Spleen (tissue), 11 donors: ENCODE measurements around the gene SUCLG2. TPM values are rescaled to one million over a fixed set of nuclear protein-coding genes. Genes with fewer than 3 reads are reported as not detected.

Experiments used
- DNase-seq: peaks from one replicate; pipeline ENCODE4 v3.0.0-alpha.2; 2020
- H3K27ac ChIP-seq, 8 donors: fragments of 200-600 bp; sonication (generic) in 7 of 8; 1 replicate in 4 of 8; 2 replicates in 4 of 8; pipeline versions ENCODE4 v1.5.0 to v1.8.0; 2016 to 2021; ENCODE audit warnings: inconsistent platforms in 4 of 8, mild to moderate bottlenecking in 4 of 8, moderate library complexity in 1 of 8
- H3K27me3 ChIP-seq, 7 donors: fragments of 200-600 bp; sonication (generic) in 6 of 7; replicated peaks in 1 of 7; 1 replicate in 4 of 7; 2 replicates in 3 of 7; pipeline versions ENCODE4 v1.5.0 to v1.8.0; 2016 to 2021; ENCODE audit warnings: inconsistent platforms in 3 of 7, mild to moderate bottlenecking in 1 of 7
- H3K36me3 ChIP-seq, 6 donors: fragments of 200-600 bp; sonication (generic) in 5 of 6; 1 replicate in 4 of 6; 2 replicates in 2 of 6; pipeline versions ENCODE4 v1.5.0 to v1.8.0; 2016 to 2021; ENCODE audit warnings: inconsistent platforms in 2 of 6
- H3K4me1 ChIP-seq, 6 donors: fragments of 200-600 bp; sonication (generic) in 5 of 6; 1 replicate in 3 of 6; 2 replicates in 3 of 6; pipeline versions ENCODE4 v1.5.0 to v1.8.0; 2016 to 2021; ENCODE audit warnings: inconsistent platforms in 3 of 6
- H3K4me3 ChIP-seq, 8 donors: fragments of 200-600 bp; sonication (generic) in 7 of 8; 1 replicate in 4 of 8; 2 replicates in 4 of 8; pipeline versions ENCODE4 v1.5.0 to v1.8.0; 2016 to 2021; ENCODE audit warnings: inconsistent platforms in 4 of 8, mild to moderate bottlenecking in 4 of 8, moderate library complexity in 2 of 8
- H3K9me3 ChIP-seq, 8 donors: fragments of 200-600 bp; sonication (generic) in 7 of 8; 1 replicate in 4 of 8; 2 replicates in 4 of 8; pipeline versions ENCODE4 v1.5.0 to v1.8.0; 2016 to 2021; ENCODE audit warnings: inconsistent platforms in 4 of 8
- POLR2A ChIP-seq, 3 donors: fragments of 450-650 bp; IDR thresholded peaks; one replicate each; pipeline ENCODE4 v1.5.1; 2017; ENCODE audit warnings: antibody characterized with exemption in 3 of 3, mild to moderate bottlenecking in 1 of 3
- POLR2AphosphoS5 ChIP-seq, 3 donors: sonication (generic); formaldehyde crosslinking; IDR thresholded peaks; one replicate each; pipeline ENCODE4 v1.5.1; 2017; ENCODE audit warnings: antibody characterized with exemption in 3 of 3
- WGBS, 5 donors: extraction: QIAGEN DNeasy Blood & Tissue Kit in 3 of 5; methylation state at CpG; one replicate each; pipeline versions ENCODE4 v1.1.5 to v1.1.7; 2013 to 2018; 5-methylcytosine and 5-hydroxymethylcytosine counted together
- intact Hi-C: fragments of 100-400 bp; cut with DNase I; formaldehyde crosslinking; loops from one replicate; pipeline ENCODE4 v1.15.0; 2023; ENCODE audit warnings: low total_unique reads
- polyA plus RNA-seq, 3 donors: library from polyadenylated mRNA; stranded (reverse); fragments of 200-250 nt; gene quantifications; one replicate each; pipeline ENCODE4 v1.2.1, GENCODE V29; 2013
- total RNA-seq, 7 donors: library from RNA; depleted of rRNA in 3 of 7; stranded (reverse); fragments of >200 nt in 3 of 7; fragmentation: NEBNext Ultra II Directional in 4 of 7; extraction: Animal tissue kit (Norgen Biotek cat#: 25700) in 4 of 7; gene quantifications; one replicate each; pipeline versions ENCODE4 v1.1.0 to v1.2.1, GENCODE V29; 2016 to 2021
- TF ChIP-seq, protein P1 (sequence below), 11 experiments: fragments of 200-600 bp in 7 of 11; fragments of 450-650 bp in 4 of 11; sonication (generic) in 4 of 11; IDR thresholded peaks in 8 of 11; conservative IDR thresholded peaks in 3 of 11; 1 replicate in 7 of 11; 2 replicates in 4 of 11; pipeline versions ENCODE4 v1.4.0 to v1.8.0; 2016 to 2021; ENCODE audit warnings: antibody characterized with exemption in 11 of 11, inconsistent platforms in 4 of 11, mild to moderate bottlenecking in 1 of 11
- donor health status: healthy with polysubstance abuse.
- donor health status: DM: no; HTN: no; CAD: no; lungs with moderate emphysema.
- donor health status: DM: no; HTN: no; CAD: no.
- donor health status: Bipolar disorder and iron deficiency.
- donor health status: healthy.
- donor health status: DM: no; HTN: no; CAD: no.
- donor health status: DM: yes; HTN: yes; CAD: no.

Gene SUCLG2
- total and polyA plus RNA-seq, 10 donors = 31.5 to 75.6 (median 55.2) TPM

- Histone ChIP-seq H3K4me1 (peaks cover 0 to 16% (median 5%) of the 10 kb centered on the region in 6 donors), H3K36me3 (peaks cover 0 to 86% (median 8%) of the 10 kb centered on the region in 6 donors), H3K4me3 (no peak overlapping the region), H3K9me3 (no peaks in the 10 kb centered on the region), H3K27ac (peak overlapping the region in 3 of 8 donors; percentile 12 to 51 (median 29)), H3K27me3 (no peaks in the 10 kb centered on the region)
- 77 to 92% (median 87%) methylated on average over 1 of the region's 1 CpG for WGBS, 5 donors
- no peak for DNase-seq
- TF ChIP-seq POLR2AphosphoS5 (IDR thresholded peaks at IDR 0.05) = no peak
- TF ChIP-seq POLR2A (IDR thresholded peaks at IDR 0.05) = no peak
- TF ChIP-seq, protein P1, sequence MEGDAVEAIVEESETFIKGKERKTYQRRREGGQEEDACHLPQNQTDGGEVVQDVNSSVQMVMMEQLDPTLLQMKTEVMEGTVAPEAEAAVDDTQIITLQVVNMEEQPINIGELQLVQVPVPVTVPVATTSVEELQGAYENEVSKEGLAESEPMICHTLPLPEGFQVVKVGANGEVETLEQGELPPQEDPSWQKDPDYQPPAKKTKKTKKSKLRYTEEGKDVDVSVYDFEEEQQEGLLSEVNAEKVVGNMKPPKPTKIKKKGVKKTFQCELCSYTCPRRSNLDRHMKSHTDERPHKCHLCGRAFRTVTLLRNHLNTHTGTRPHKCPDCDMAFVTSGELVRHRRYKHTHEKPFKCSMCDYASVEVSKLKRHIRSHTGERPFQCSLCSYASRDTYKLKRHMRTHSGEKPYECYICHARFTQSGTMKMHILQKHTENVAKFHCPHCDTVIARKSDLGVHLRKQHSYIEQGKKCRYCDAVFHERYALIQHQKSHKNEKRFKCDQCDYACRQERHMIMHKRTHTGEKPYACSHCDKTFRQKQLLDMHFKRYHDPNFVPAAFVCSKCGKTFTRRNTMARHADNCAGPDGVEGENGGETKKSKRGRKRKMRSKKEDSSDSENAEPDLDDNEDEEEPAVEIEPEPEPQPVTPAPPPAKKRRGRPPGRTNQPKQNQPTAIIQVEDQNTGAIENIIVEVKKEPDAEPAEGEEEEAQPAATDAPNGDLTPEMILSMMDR (IDR thresholded peaks at IDR 0.05 in 8 of 11, conservative IDR thresholded peaks at IDR 0.05 in 3 of 11) = no peak
- intact Hi-C loops = loop anchor here (10.0 kb wide), 1 partner anchor 1498 kb away; no protein-coding TSS in a partner anchor
Measured at GRCh38 chr3:67376416-67376815, 278.0 kb downstream of the SUCLG2 start.

GRCh38 chr3:67375976-67376375, 278.4 kb downstream of the SUCLG2 start:
- Histone ChIP-seq H3K36me3 (peaks cover 0 to 89% (median 8%) of the 10 kb centered on the region in 6 donors), H3K27me3 (no peaks in the 10 kb centered on the region), H3K9me3 (no peaks in the 10 kb centered on the region), H3K27ac (no peak overlapping the region), H3K4me1 (peaks cover 0 to 12% (median 3%) of the 10 kb centered on the region in 6 donors), H3K4me3 (no peak overlapping the region)
- WGBS, 5 donors = 82 to 95% (median 89%) methylated on average over 5 of the region's 5 CpGs
- intact Hi-C loops = loop anchor here (10.0 kb wide), 1 partner anchor 1499 kb away; no protein-coding TSS in a partner anchor
- no peak for DNase-seq
- TF ChIP-seq, protein P1 (IDR thresholded peaks at IDR 0.05 in 8 of 11, conservative IDR thresholded peaks at IDR 0.05 in 3 of 11) = no peak
- TF ChIP-seq POLR2AphosphoS5 (IDR thresholded peaks at IDR 0.05) (no peak), POLR2A (IDR thresholded peaks at IDR 0.05) (no peak)

- intact Hi-C loops = no loop called here
- DNase-seq = no peak
Measured at GRCh38 chr3:67362686-67363085, 291.7 kb downstream of the SUCLG2 start.

GRCh38 chr3:67361770-67362169, 292.6 kb downstream of the SUCLG2 start:
- Histone ChIP-seq H3K36me3 (no peaks in the 10 kb centered on the region), H3K9me3 (no peaks in the 10 kb centered on the region), H3K27me3 (no peaks in the 10 kb centered on the region), H3K4me3 (no peak overlapping the region), H3K4me1 (no peaks in the 10 kb centered on the region), H3K27ac (no peak overlapping the region)
- intact Hi-C loops = no loop called here
- no peak for DNase-seq
- no peak for TF ChIP-seq POLR2A (IDR thresholded peaks at IDR 0.05)
- TF ChIP-seq, protein P1 (IDR thresholded peaks at IDR 0.05 in 8 of 11, conservative IDR thresholded peaks at IDR 0.05 in 3 of 11) = no peak
- no peak for TF ChIP-seq POLR2AphosphoS5 (IDR thresholded peaks at IDR 0.05)

More at GRCh38 chr3:67362686-67363085, 291.7 kb downstream of the SUCLG2 start:
- no peak overlapping the region for H3K4me3 ChIP-seq
- no peaks in the 10 kb centered on the region for H3K36me3 ChIP-seq
- H3K4me1 ChIP-seq = no peaks in the 10 kb centered on the region
- 24 to 43% (median 30%) methylated on average over 4 of the region's 4 CpGs for WGBS, 5 donors
- TF ChIP-seq POLR2A (IDR thresholded peaks at IDR 0.05) (no peak), POLR2AphosphoS5 (IDR thresholded peaks at IDR 0.05) (no peak)
- TF ChIP-seq, protein P1 (IDR thresholded peaks at IDR 0.05 in 8 of 11, conservative IDR thresholded peaks at IDR 0.05 in 3 of 11) = no peak
- no peaks in the 10 kb centered on the region for H3K27me3 ChIP-seq
- peaks cover 0 to 5% (median 3%) of the 10 kb centered on the region in 8 donors for H3K9me3 ChIP-seq
- H3K27ac ChIP-seq = no peak overlapping the region
